Hematopoietic multipotent progenitor cell treated with erythropoietin and hydrocortisone succinate and interleukin-3 and kit ligand, for 15 days (in vitro differentiated cells): ENCODE data around the gene IFNA8.
"Not testable (repeated sequence)": the region's sequence is repeated elsewhere in the genome, so short reads cannot be mapped to it uniquely, and the experiment has no call there.

Experiments
- DNase-seq: peaks from one replicate; pipeline ENCODE4 v3.0.0-alpha.2; 2015; ENCODE audit warnings: low spot score

The IFNA8 gene

GRCh38 chr9:21408817-21409216 is at the start of gene IFNA8:
Gene IFNA8 (plus strand): TSS chr9:21409117. CDS start chr9:21409177, 60 bp downstream.
- no peak for DNase-seq

- DNase-seq = no peak
Measured at GRCh38 chr9:21362287-21362686, 46.6 kb upstream of the IFNA8 start.

GRCh38 chr9:21367169-21367568 is 41.7 kb upstream of the IFNA8 start:
- DNase-seq = not testable (repeated sequence)

- DNase-seq = no peak
Measured at GRCh38 chr9:21367957-21368356, 41.0 kb upstream of the IFNA8 start, which contains the start of gene IFNA13. Gene IFNA13 (minus strand): TSS chr9:21368057. CDS start chr9:21368010, 47 bp downstream.

- DNase-seq = not testable (repeated sequence)
Measured at GRCh38 chr9:21371467-21371866, 37.5 kb upstream of the IFNA8 start.

- DNase-seq = no peak
Measured at GRCh38 chr9:21381448-21382339, 27.2 kb upstream of the IFNA8 start.

- no peak for DNase-seq
Measured at GRCh38 chr9:21383627-21384026, 25.3 kb upstream of the IFNA8 start.

GRCh38 chr9:21385131-21385670 is 23.7 kb upstream of the IFNA8 start, which contains the start of gene IFNA2:
Gene IFNA2 (minus strand): TSS chr9:21385398. CDS start chr9:21385329, 69 bp downstream.
- DNase-seq = no peak

GRCh38 chr9:21392270-21392669 is 16.6 kb upstream of the IFNA8 start:
- DNase-seq = no peak

- DNase-seq = peak; percentile 22
Measured at GRCh38 chr9:21395778-21396717, 12.9 kb upstream of the IFNA8 start.

GRCh38 chr9:21398955-21399489 is 9.9 kb upstream of the IFNA8 start:
- DNase-seq = no peak

- no peak for DNase-seq
Measured at GRCh38 chr9:21399956-21400355, 9.0 kb upstream of the IFNA8 start.

GRCh38 chr9:21402386-21403251 is 6.3 kb upstream of the IFNA8 start:
- DNase-seq = no peak

- no peak for DNase-seq
Measured at GRCh38 chr9:21404146-21404545, 4.8 kb upstream of the IFNA8 start.

GRCh38 chr9:21412107-21412506 is 3.2 kb downstream of the IFNA8 start:
- DNase-seq = no peak

GRCh38 chr9:21413151-21413550 is 4.2 kb downstream of the IFNA8 start:
- no peak for DNase-seq

GRCh38 chr9:21413624-21414023 is 4.7 kb downstream of the IFNA8 start:
- DNase-seq = no peak

- no peak for DNase-seq
Measured at GRCh38 chr9:21414220-21414940, 5.5 kb downstream of the IFNA8 start.

GRCh38 chr9:21415493-21416267 is 6.8 kb downstream of the IFNA8 start:
- DNase-seq = no peak
